Right atrium auricular region (tissue), 2 donors: Measurements from ENCODE around the gene WWC2. TPM values are rescaled to one million over a fixed set of nuclear protein-coding genes. Genes with fewer than 3 reads are reported as not detected.
A peak's percentile ranks its signal among the peaks of the same experiment; 100 is the strongest.

Experiments used
- DNase-seq: peaks from one replicate; pipeline ENCODE4 v3.0.0-alpha.2; 2019; ENCODE audit warnings: low spot score
- H3K27ac ChIP-seq, 2 donors: fragments of 200-600 bp; sonication (generic); 1 replicate in 1 of 2; 2 replicates in 1 of 2; pipeline ENCODE4 v1.5.1; 2016 to 2019
- H3K27me3 ChIP-seq, 2 donors: fragments of 200-600 bp; sonication (generic); one replicate each; pipeline versions ENCODE4 v1.5.1 to v1.6.0; 2017 to 2019
- H3K36me3 ChIP-seq: fragments of 200-600 bp; sonication (generic); one replicate; pipeline ENCODE4 v1.5.1; 2016
- H3K4me1 ChIP-seq, 2 donors: fragments of 200-600 bp; sonication (generic); one replicate each; pipeline versions ENCODE4 v1.5.1 to v1.6.0; 2017 to 2019
- H3K4me3 ChIP-seq, 2 donors: fragments of 200-600 bp; sonication (generic); 1 replicate in 1 of 2; 2 replicates in 1 of 2; pipeline ENCODE4 v1.5.1; 2017 to 2019; ENCODE audit warnings: mild to moderate bottlenecking in 1 of 2, moderate library complexity in 1 of 2
- H3K9me3 ChIP-seq, 2 donors: fragments of 200-600 bp; sonication (generic); one replicate each; pipeline ENCODE4 v1.5.1; 2019
- total RNA-seq, 2 donors: library from RNA; depleted of rRNA; stranded (reverse); fragments of >200 nt; gene quantifications; one replicate each; pipeline ENCODE4 v1.1.0, GENCODE V29; 2016
- TF ChIP-seq, protein P1 (sequence below), 2 donors: fragments of 200-600 bp; sonication (generic); IDR thresholded peaks; one replicate each; pipeline ENCODE4 v1.5.1; 2019; ENCODE audit warnings: antibody characterized with exemption in 2 of 2

The WWC2 gene
- 10 to 100 TPM; 22.4 to 22.7 TPM for total RNA-seq

DNA sequence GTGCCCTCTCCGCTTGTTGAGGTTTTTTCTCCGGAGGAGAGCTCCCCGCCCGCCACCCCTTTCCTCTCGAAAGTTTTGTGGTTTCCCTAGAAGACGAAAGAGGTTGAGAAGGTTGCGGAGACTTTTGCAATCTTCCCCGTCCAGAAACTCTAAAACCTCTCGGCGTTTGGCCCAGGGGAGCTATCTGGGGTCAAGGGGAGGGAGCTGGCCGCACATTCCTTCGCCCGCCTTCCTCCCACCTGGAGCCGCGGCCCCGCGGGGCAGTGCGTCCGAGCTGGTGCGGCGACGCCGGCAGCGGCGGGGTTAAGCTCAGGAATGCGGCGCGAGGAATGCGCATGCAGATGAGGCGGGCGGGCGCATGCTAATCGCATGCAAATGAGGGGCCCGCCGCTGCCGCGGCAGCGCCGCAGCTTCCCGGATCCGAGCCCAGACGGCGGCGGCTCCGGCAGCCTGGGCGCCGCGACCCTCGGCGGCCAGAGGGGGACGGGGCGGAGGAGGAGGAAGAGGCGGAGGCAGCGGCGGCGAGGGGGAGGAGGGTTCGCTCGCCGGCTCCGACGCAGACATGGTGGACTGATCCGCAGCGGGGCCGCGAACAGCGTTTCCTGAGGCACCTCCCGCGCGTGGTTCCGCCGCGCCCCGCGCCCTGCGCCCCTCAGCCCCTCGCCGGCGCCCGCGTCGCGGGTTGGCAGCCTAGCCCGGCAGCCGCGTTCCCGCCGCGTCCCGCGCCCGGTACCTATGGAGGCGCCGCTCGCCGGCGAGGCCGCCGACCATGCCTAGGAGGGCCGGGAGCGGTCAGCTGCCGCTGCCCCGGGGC lies at the start of gene WWC2:
TSS of gene WWC2 (plus strand) at position 535 of the 814 bp plus-strand sequence. CDS start at position 770, 235 bp downstream.
- H3K4me1 ChIP-seq: peaks cover 0 to 40% of the 10 kb centered on the region in 2 donors

DNA sequence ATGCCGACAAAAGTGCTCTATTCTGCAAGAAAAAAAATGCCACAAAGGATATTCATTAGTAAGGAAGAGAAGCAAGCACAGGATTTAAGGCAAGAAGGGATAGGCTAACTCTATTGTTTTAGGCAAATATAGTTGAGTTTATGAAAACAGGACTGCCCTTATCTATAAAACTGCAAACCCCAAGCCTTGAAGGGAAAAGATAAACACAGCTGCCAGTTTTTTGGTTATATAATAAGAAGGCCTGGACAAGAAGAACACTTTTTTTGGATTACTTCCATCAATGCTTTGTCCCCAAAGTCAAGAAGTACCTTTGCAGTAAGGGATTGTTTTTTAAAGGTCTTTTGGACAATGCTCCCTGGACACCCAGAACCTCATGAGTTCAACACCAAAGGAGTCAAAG lies 45.4 kb upstream of the WWC2 start:
- no peak for DNase-seq
- no peaks in the 10 kb centered on the region for H3K36me3 ChIP-seq
- no peak overlapping the region for H3K27ac ChIP-seq
- no peaks in the 10 kb centered on the region for H3K9me3 ChIP-seq
- H3K27me3 ChIP-seq: no peaks in the 10 kb centered on the region
- H3K4me1 ChIP-seq: no peaks in the 10 kb centered on the region
- H3K4me3 ChIP-seq: no peak overlapping the region
- TF ChIP-seq, protein P1, sequence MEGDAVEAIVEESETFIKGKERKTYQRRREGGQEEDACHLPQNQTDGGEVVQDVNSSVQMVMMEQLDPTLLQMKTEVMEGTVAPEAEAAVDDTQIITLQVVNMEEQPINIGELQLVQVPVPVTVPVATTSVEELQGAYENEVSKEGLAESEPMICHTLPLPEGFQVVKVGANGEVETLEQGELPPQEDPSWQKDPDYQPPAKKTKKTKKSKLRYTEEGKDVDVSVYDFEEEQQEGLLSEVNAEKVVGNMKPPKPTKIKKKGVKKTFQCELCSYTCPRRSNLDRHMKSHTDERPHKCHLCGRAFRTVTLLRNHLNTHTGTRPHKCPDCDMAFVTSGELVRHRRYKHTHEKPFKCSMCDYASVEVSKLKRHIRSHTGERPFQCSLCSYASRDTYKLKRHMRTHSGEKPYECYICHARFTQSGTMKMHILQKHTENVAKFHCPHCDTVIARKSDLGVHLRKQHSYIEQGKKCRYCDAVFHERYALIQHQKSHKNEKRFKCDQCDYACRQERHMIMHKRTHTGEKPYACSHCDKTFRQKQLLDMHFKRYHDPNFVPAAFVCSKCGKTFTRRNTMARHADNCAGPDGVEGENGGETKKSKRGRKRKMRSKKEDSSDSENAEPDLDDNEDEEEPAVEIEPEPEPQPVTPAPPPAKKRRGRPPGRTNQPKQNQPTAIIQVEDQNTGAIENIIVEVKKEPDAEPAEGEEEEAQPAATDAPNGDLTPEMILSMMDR (IDR thresholded peaks at IDR 0.05): no peak

More for the DNA sequence above, at the start of gene WWC2:
- Histone ChIP-seq H3K9me3 (no peaks in the 10 kb centered on the region), H3K4me3 (peak within 1 kb of the TSS; percentile 89 to 91), H3K27me3 (no peaks in the 10 kb centered on the region), H3K36me3 (no peaks in the 10 kb centered on the region), H3K27ac (peak within 1 kb of the TSS; percentile 97 to 98)
- DNase-seq: peak; percentile 93
- TF ChIP-seq, protein P1 (IDR thresholded peaks at IDR 0.05): no peak

DNA sequence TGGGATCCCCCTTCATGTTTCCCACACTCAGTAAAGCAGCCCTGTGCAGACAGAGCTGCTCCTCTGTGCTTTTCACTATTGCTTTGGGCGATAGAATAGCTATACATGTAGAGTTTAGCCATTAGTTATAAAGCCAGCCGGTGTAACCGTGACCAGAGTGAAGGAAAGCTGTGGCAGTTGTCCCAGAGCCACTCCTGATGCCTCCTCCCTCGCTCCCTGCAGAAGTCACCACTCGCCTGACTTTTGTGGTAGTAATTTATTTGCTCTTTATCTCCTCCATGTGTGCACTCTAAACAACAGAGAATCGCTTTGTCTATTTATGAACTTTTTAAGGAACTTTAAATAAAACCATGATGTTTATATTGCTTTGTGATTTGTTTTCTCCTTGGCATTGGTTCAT lies 41.8 kb upstream of the WWC2 start:
- Histone ChIP-seq H3K27me3 (no peaks in the 10 kb centered on the region), H3K27ac (no peak overlapping the region), H3K4me1 (no peaks in the 10 kb centered on the region), H3K4me3 (no peak overlapping the region), H3K36me3 (no peaks in the 10 kb centered on the region), H3K9me3 (peaks cover 0 to 11% of the 10 kb centered on the region in 2 donors)
- TF ChIP-seq, protein P1 (IDR thresholded peaks at IDR 0.05): no peak
- DNase-seq: no peak

DNA sequence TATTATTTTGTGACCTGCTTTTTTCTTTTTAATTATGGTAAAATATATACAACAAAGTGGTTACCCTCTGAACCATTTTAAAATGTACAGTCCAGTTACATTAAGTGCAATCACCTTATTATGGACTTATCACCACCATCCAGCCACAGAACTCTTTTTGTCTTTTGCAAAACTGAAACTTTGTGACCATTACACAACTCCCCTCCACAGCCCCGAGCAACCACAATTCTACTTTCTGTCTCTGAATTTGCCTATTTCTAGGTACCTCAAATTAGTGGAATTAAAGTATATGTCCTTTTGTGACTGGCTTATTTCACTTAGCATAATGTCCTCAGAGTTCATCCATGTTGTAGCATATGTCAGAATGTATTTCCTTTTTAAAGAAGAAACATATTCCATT lies 39.3 kb upstream of the WWC2 start:
- TF ChIP-seq, protein P1 (IDR thresholded peaks at IDR 0.05): no peak
- no peak for DNase-seq
- H3K4me1 ChIP-seq: no peaks in the 10 kb centered on the region
- no peaks in the 10 kb centered on the region for H3K27me3 ChIP-seq
- H3K4me3 ChIP-seq: no peak overlapping the region
- H3K27ac ChIP-seq: no peak overlapping the region
- peaks cover 0 to 11% of the 10 kb centered on the region in 2 donors for H3K9me3 ChIP-seq
- H3K36me3 ChIP-seq: no peaks in the 10 kb centered on the region

DNA sequence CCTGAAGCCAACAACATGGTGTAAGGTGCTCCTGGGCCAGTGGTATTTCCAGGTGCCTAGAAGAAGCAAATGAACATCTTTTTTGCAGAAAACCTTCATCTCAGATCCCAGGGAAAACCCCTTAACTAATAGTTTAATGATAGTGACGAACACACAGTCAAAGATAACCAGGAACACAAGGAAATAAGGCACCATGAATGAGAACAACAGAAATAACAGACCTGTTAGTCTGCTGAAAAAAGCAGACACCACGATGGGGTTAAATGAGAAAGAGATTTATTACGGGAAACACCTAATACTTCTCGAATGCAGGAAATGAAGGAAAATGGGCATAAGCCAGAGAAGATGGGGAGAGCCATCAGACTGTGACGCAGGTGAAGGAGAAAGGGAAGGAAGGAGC lies 30.6 kb upstream of the WWC2 start:
- no peak for DNase-seq
- Histone ChIP-seq H3K27ac (no peak overlapping the region), H3K4me3 (no peak overlapping the region), H3K27me3 (no peaks in the 10 kb centered on the region), H3K9me3 (peaks cover 0 to 21% of the 10 kb centered on the region in 2 donors), H3K4me1 (no peaks in the 10 kb centered on the region), H3K36me3 (no peaks in the 10 kb centered on the region)
- TF ChIP-seq, protein P1 (IDR thresholded peaks at IDR 0.05): no peak
